ENCODE measurements around the gene RBM42. TPM values are rescaled to one million over a fixed set of nuclear protein-coding genes. Genes with fewer than 3 reads are reported as not detected.
A peak's percentile ranks its signal among the peaks of the same experiment; 100 is the strongest.

Gene RBM42
- total RNA-seq, 4 donors from 2014 or later: 77.4 to 88.3 (median 80.0) TPM

- Histone ChIP-seq H3K27me3 (peaks cover 0 to 29% of the 10 kb centered on the region in 2 donors), H3K27ac (no peak overlapping the region), H3K4me1 (peaks cover 0 to 6% (median 0%) of the 10 kb centered on the region in 4 donors), H3K9me3 (no peaks in the 10 kb centered on the region), H3K36me3 (peaks cover 0 to 13% (median 0%) of the 10 kb centered on the region in 3 donors), H3K4me3 (no peak overlapping the region)
- TF ChIP-seq EP300 (IDR thresholded peaks at IDR 0.05): no peak
- no peak for TF ChIP-seq POLR2A (IDR thresholded peaks at IDR 0.05)
- no peak for TF ChIP-seq CTCF (IDR thresholded peaks at IDR 0.05)
- 71 to 72% methylated on average over 6 of the region's 6 CpGs for WGBS, 2 donors
- DNase-seq (ENCODE audit: low spot score in 2 of 2): no peak
Observed at GRCh38 chr19:35669566-35669965, 40.7 kb downstream of the RBM42 start.

- no peaks in the 10 kb centered on the region for H3K9me3 ChIP-seq
- no peak overlapping the region for H3K4me3 ChIP-seq
- H3K27ac ChIP-seq: no peak overlapping the region
- no peak for DNase-seq (ENCODE audit: low spot score in 2 of 2)
- no peak for TF ChIP-seq CTCF (IDR thresholded peaks at IDR 0.05)
- no peak for TF ChIP-seq EP300 (IDR thresholded peaks at IDR 0.05)
- TF ChIP-seq POLR2A (IDR thresholded peaks at IDR 0.05): no peak
- peaks cover 0 to 6% (median 0%) of the 10 kb centered on the region in 4 donors for H3K4me1 ChIP-seq
- WGBS, 2 donors: 56 to 58% methylated on average over 4 of the region's 4 CpGs
- H3K36me3 ChIP-seq: peaks cover 0 to 9% (median 0%) of the 10 kb centered on the region in 3 donors
- peaks cover 0 to 33% of the 10 kb centered on the region in 2 donors for H3K27me3 ChIP-seq
Observed at GRCh38 chr19:35669974-35670373, 41.1 kb downstream of the RBM42 start.

GRCh38 chr19:35670686-35671085 lies 41.9 kb downstream of the RBM42 start:
- no peak overlapping the region for H3K4me3 ChIP-seq
- WGBS, 2 donors: 82 to 95% methylated on average over 1 of the region's 1 CpG
- H3K36me3 ChIP-seq: peaks cover 0 to 2% (median 0%) of the 10 kb centered on the region in 3 donors
- H3K27ac ChIP-seq: no peak overlapping the region
- peaks cover 0 to 38% of the 10 kb centered on the region in 2 donors for H3K27me3 ChIP-seq
- TF ChIP-seq CTCF (IDR thresholded peaks at IDR 0.05) (no peak), EP300 (IDR thresholded peaks at IDR 0.05) (no peak), POLR2A (IDR thresholded peaks at IDR 0.05) (no peak)
- peaks cover 0 to 6% (median 0%) of the 10 kb centered on the region in 4 donors for H3K4me1 ChIP-seq
- no peaks in the 10 kb centered on the region for H3K9me3 ChIP-seq
- no peak for DNase-seq (ENCODE audit: low spot score in 2 of 2)

GRCh38 chr19:35671818-35672217 lies 43.0 kb downstream of the RBM42 start:
- no peak for DNase-seq (ENCODE audit: low spot score in 2 of 2)
- Histone ChIP-seq H3K4me1 (peaks cover 0 to 6% (median 0%) of the 10 kb centered on the region in 4 donors), H3K36me3 (no peaks in the 10 kb centered on the region), H3K27ac (no peak overlapping the region), H3K27me3 (peaks cover 0 to 47% of the 10 kb centered on the region in 2 donors), H3K9me3 (no peaks in the 10 kb centered on the region), H3K4me3 (no peak overlapping the region)
- TF ChIP-seq EP300 (IDR thresholded peaks at IDR 0.05): no peak
- TF ChIP-seq POLR2A (IDR thresholded peaks at IDR 0.05): no peak
- no peak for TF ChIP-seq CTCF (IDR thresholded peaks at IDR 0.05)
- WGBS, 2 donors: 51 to 60% methylated on average over 3 of the region's 3 CpGs

- TF ChIP-seq POLR2A (IDR thresholded peaks at IDR 0.05): no peak
- no peak for TF ChIP-seq EP300 (IDR thresholded peaks at IDR 0.05)
- no peak for TF ChIP-seq CTCF (IDR thresholded peaks at IDR 0.05)
- no peak for DNase-seq (ENCODE audit: low spot score in 2 of 2)
- Histone ChIP-seq H3K9me3 (no peaks in the 10 kb centered on the region), H3K4me3 (peak overlapping the region in 2 of 4 donors; percentile 15 to 20), H3K4me1 (peaks cover 0 to 6% (median 0%) of the 10 kb centered on the region in 4 donors), H3K27me3 (peaks cover 0 to 47% of the 10 kb centered on the region in 2 donors), H3K27ac (no peak overlapping the region), H3K36me3 (no peaks in the 10 kb centered on the region)
- 6 to 8% methylated on average over 17 to 31 of the region's 39 CpGs for WGBS, 2 donors
Observed at GRCh38 chr19:35673121-35673804, 44.4 kb downstream of the RBM42 start.
